Mesothelial cell of epicardium (in vitro differentiated cells): ENCODE results near the gene IL17RC. TPM values are rescaled to one million over a fixed set of nuclear protein-coding genes. Genes with fewer than 3 reads are reported as not detected.
A peak's percentile ranks its signal among the peaks of the same experiment; 100 is the strongest.

ENCODE experiments used
- DNase-seq, 2 experiments: peaks; one replicate each; pipeline ENCODE4 v3.0.0; 2021; ENCODE audit warnings: low spot score in 2 of 2; ENCODE audit not compliant: unreplicated experiment in 2 of 2
- H3K27ac Mint-ChIP-seq: 2 replicates; pipeline ENCODE4 v1.8.0; 2021; ENCODE audit warnings: mixed read lengths
- H3K27me3 Mint-ChIP-seq: 2 replicates; pipeline ENCODE4 v1.8.0; 2021; ENCODE audit warnings: low read depth, mixed read lengths
- H3K36me3 Mint-ChIP-seq: 2 replicates; pipeline ENCODE4 v1.8.0; 2021; ENCODE audit warnings: mixed read lengths
- H3K4me1 Mint-ChIP-seq: 2 replicates; pipeline ENCODE4 v1.8.0; 2021; ENCODE audit warnings: mixed read lengths
- H3K4me3 Mint-ChIP-seq: 2 replicates; pipeline ENCODE4 v1.8.0; 2021; ENCODE audit warnings: mild to moderate bottlenecking, moderate library complexity, mixed read lengths
- H3K9me3 Mint-ChIP-seq: 2 replicates; pipeline ENCODE4 v1.8.0; 2021; ENCODE audit warnings: mixed read lengths
- CTCF ChIP-seq: fragments of 200-600 bp; sonication (generic); IDR thresholded peaks from one replicate; pipeline ENCODE4 v1.5.0; 2021; ENCODE audit warnings: antibody characterized with exemption; ENCODE audit not compliant: unreplicated experiment
- total RNA-seq: library from RNA; stranded (reverse); gene quantifications from 3 replicates; pipeline ENCODE4 v1.2.1, GENCODE V29; 2021

IL17RC gene
- total RNA-seq, 1 donor from 2014 or later, result 30.2 TPM

- peaks cover 27% of the 10 kb centered on the region for H3K36me3 Mint-ChIP-seq
- no peak for TF ChIP-seq CTCF
- DNase-seq, result no peak
Measured at GRCh38 chr3:9940746-9941145, 23.8 kb downstream of the IL17RC start.

GRCh38 chr3:9942164-9942563 is 25.3 kb downstream of the IL17RC start:
- H3K4me1 Mint-ChIP-seq, result peaks cover 3% of the 10 kb centered on the region
- peaks cover 17% of the 10 kb centered on the region for H3K36me3 Mint-ChIP-seq
- H3K4me3 Mint-ChIP-seq, result no peak overlapping the region
- no peaks in the 10 kb centered on the region for H3K9me3 Mint-ChIP-seq
- DNase-seq, result no peak
- no peak for TF ChIP-seq CTCF
- H3K27ac Mint-ChIP-seq, result no peak overlapping the region
- H3K27me3 Mint-ChIP-seq, result no peaks in the 10 kb centered on the region

More at GRCh38 chr3:9940746-9941145, 23.8 kb downstream of the IL17RC start:
- Mint-ChIP-seq H3K4me1 (no peaks in the 10 kb centered on the region), H3K27me3 (no peaks in the 10 kb centered on the region), H3K27ac (no peak overlapping the region), H3K4me3 (no peak overlapping the region), H3K9me3 (no peaks in the 10 kb centered on the region)

- H3K27ac Mint-ChIP-seq, result no peak overlapping the region
- H3K36me3 Mint-ChIP-seq, result peaks cover 12% of the 10 kb centered on the region
- no peaks in the 10 kb centered on the region for H3K9me3 Mint-ChIP-seq
- H3K4me1 Mint-ChIP-seq, result peaks cover 5% of the 10 kb centered on the region
- no peaks in the 10 kb centered on the region for H3K27me3 Mint-ChIP-seq
- TF ChIP-seq CTCF, result no peak
- no peak for DNase-seq
- no peak overlapping the region for H3K4me3 Mint-ChIP-seq
Measured at GRCh38 chr3:9942934-9943690, 26.2 kb downstream of the IL17RC start.

GRCh38 chr3:9944271-9944670 is 27.4 kb downstream of the IL17RC start:
- Mint-ChIP-seq H3K4me3 (no peak overlapping the region), H3K27me3 (no peaks in the 10 kb centered on the region), H3K9me3 (no peaks in the 10 kb centered on the region), H3K36me3 (peaks cover 10% of the 10 kb centered on the region), H3K27ac (no peak overlapping the region), H3K4me1 (peaks cover 5% of the 10 kb centered on the region)
- TF ChIP-seq CTCF, result no peak
- no peak for DNase-seq

GRCh38 chr3:9945358-9945757 is 28.5 kb downstream of the IL17RC start:
- Mint-ChIP-seq H3K9me3 (no peaks in the 10 kb centered on the region), H3K4me1 (peaks cover 5% of the 10 kb centered on the region), H3K27me3 (no peaks in the 10 kb centered on the region), H3K4me3 (peak overlapping the region; percentile 39), H3K36me3 (peaks cover 8% of the 10 kb centered on the region), H3K27ac (no peak overlapping the region)
- TF ChIP-seq CTCF, result no peak
- DNase-seq, result no peak
